WTC11 (cell line): Measurements from ENCODE around the gene CLUH. TPM values are rescaled to one million over a fixed set of nuclear protein-coding genes. Genes with fewer than 3 reads are reported as not detected.

ENCODE experiments used
- ATAC-seq: fragments of 200-7000 bp; cut with Tn5 transposase; 2 replicates; pipeline ENCODE4 v1.10.0; 2021; ENCODE audit warnings: mild to moderate bottlenecking, moderate library complexity
- CTCF ChIA-PET: fragments of 300-600 bp; sonication (Branson Sonifier 250); formaldehyde crosslinking; loops from one replicate; lab custom pipeline; 2021; ENCODE audit warnings: antibody characterized with exemption; lab: Charles Lee
- POLR2A ChIA-PET: fragments of 350-600 bp; sonication (Branson Sonifier 250); formaldehyde crosslinking; loops from one replicate; lab custom pipeline; 2021; ENCODE audit warnings: antibody characterized with exemption; lab: Charles Lee
- DNase-seq: peaks from one replicate; pipeline ENCODE4 v3.0.0; 2021; ENCODE audit warnings: low spot score
- H3K27ac Mint-ChIP-seq: 2 replicates; pipeline ENCODE4 v1.8.0; 2021; ENCODE audit warnings: mixed read lengths
- H3K27me3 Mint-ChIP-seq: 2 replicates; pipeline ENCODE4 v1.8.0; 2021; ENCODE audit warnings: low read depth, mild to moderate bottlenecking, moderate library complexity, mixed read lengths
- H3K36me3 Mint-ChIP-seq: 2 replicates; pipeline ENCODE4 v1.8.0; 2021; ENCODE audit warnings: mixed read lengths
- H3K4me1 Mint-ChIP-seq: 2 replicates; pipeline ENCODE4 v1.8.0; 2022; ENCODE audit warnings: mixed read lengths
- H3K4me3 Mint-ChIP-seq: 2 replicates; pipeline ENCODE4 v1.8.0; 2021; ENCODE audit warnings: mild to moderate bottlenecking, moderate library complexity, mixed read lengths
- H3K9me3 Mint-ChIP-seq: 2 replicates; pipeline ENCODE4 v1.8.0; 2021; ENCODE audit warnings: mixed read lengths
- AFF4 ChIP-seq: sonication (generic); formaldehyde crosslinking; IDR thresholded peaks from 2 replicates; pipeline ENCODE4 v1.8.1; 2023; ENCODE audit warnings: mild to moderate bottlenecking, missing genetic modification reagents, borderline replicate concordance
- ARID4B ChIP-seq: sonication (generic); formaldehyde crosslinking; IDR thresholded peaks from 2 replicates; pipeline ENCODE4 v1.8.0; 2023; ENCODE audit warnings: missing genetic modification reagents, mild to moderate bottlenecking, borderline replicate concordance
- ATF1 ChIP-seq: sonication (generic); formaldehyde crosslinking; IDR thresholded peaks from 2 replicates; pipeline ENCODE4 v1.8.1; 2023; ENCODE audit warnings: mild to moderate bottlenecking, moderate library complexity, missing genetic modification reagents
- E2F1 ChIP-seq: sonication (generic); formaldehyde crosslinking; IDR thresholded peaks from 2 replicates; pipeline ENCODE4 v1.8.0; 2022; ENCODE audit warnings: mild to moderate bottlenecking, missing genetic modification reagents
- RELA ChIP-seq: sonication (generic); formaldehyde crosslinking; IDR thresholded peaks from 2 replicates; pipeline ENCODE4 v1.8.1; 2022; ENCODE audit warnings: missing genetic modification reagents, mild to moderate bottlenecking, borderline replicate concordance
- ZNF317 ChIP-seq: sonication (generic); formaldehyde crosslinking; IDR thresholded peaks from 2 replicates; pipeline ENCODE4 v1.8.1; 2023; ENCODE audit warnings: low read depth, mild to moderate bottlenecking, moderate library complexity, missing genetic modification reagents, borderline replicate concordance
- ZNF396 ChIP-seq: fragments of 250-450 bp; sonication (Bioruptor Pico); IDR thresholded peaks from 2 replicates; pipeline ENCODE4 v1.8.0; 2021; ENCODE audit warnings: mild to moderate bottlenecking, moderate library complexity, borderline replicate concordance
- ZSCAN18 ChIP-seq: fragments of 250-450 bp; sonication (Bioruptor Pico); IDR thresholded peaks from 2 replicates; pipeline ENCODE4 v2.1.2; 2022; ENCODE audit warnings: mild to moderate bottlenecking, moderate library complexity
- total RNA-seq: library from RNA; stranded (reverse); gene quantifications from 3 replicates; pipeline ENCODE4 v1.2.3, GENCODE V29; 2021
- TF ChIP-seq, protein P1 (sequence below): sonication (generic); formaldehyde crosslinking; conservative IDR thresholded peaks from 2 replicates; pipeline ENCODE4 v1.8.1; 2022; ENCODE audit warnings: mild to moderate bottlenecking, missing genetic modification reagents

Gene CLUH
- total RNA-seq, 1 experiment from 2014 or later = 105 TPM

DNA sequence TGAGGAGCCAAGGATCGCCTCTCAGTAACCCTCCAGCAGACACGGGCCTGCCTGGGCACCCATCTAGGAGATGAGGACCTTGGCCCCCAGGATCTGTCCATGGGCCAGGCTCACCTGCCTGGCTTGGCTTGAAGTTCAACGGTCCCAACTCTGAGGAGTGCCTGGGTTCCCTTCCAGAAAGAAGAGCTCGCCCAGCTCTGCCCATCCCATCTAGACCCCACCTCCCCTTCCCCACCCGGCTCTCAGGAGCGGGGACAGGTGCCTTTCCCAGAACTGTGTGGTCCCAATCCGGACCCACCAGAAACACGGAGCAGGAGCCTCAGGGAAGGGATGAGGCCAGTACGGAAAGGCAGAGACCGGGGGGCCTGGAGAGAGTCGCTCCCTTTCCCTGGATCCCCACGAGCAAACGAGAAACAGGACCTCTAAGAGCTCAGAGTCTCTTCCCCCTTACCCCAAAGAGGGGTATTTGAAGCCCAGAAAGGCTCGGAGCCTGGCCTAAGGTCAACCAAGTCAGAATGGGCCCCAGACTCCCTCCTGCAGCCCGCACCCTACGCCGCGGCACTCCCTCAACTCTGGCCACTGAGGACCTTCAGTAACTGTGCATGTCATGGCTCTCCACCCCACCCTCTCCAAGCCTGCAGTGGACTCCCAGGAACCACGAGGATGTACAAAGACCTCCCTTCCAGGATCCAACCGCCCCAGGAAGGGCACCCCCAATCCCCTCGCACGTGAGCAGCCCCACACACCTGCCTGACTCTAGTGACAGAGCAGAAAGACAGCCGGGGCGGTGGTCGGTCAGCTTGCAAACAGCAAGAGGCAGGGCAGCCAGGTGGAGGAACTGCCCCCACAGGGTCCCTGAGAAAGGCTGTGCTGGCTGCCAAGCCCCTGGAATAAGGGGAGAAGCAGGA lies 5.4 kb downstream of the CLUH start:
- Mint-ChIP-seq H3K4me3 (no peak overlapping the region), H3K36me3 (peaks cover 12% of the 10 kb centered on the region), H3K27ac (peak overlapping the region; percentile 57)

More for the DNA sequence above, 5.4 kb downstream of the CLUH start:
- ChIA-PET CTCF (interaction anchor here (1.0 to 1.7 kb wide), 6 partner anchors 10 to 354 kb away, joined by 3 to 6 read pairs (median 4); no protein-coding TSS in a partner anchor), POLR2A (no interaction called here)
- Mint-ChIP-seq H3K27me3 (no peaks in the 10 kb centered on the region; the same call in 1 of the 2 replicates), H3K9me3 (no peaks in the 10 kb centered on the region), H3K4me1 (peaks cover 43% of the 10 kb centered on the region)
- DNase-seq = peak; percentile 12
- no peak for ATAC-seq
- TF ChIP-seq AFF4 (CRISPR knock-in tag) (no peak), ATF1 (CRISPR knock-in tag) (no peak), ZSCAN18 (no peak), E2F1 (CRISPR knock-in tag) (no peak), ZNF396 (CRISPR knock-in tag) (no peak), ZNF317 (no peak), ARID4B (no peak), RELA (CRISPR knock-in tag) (no peak)
- TF ChIP-seq, protein P1, sequence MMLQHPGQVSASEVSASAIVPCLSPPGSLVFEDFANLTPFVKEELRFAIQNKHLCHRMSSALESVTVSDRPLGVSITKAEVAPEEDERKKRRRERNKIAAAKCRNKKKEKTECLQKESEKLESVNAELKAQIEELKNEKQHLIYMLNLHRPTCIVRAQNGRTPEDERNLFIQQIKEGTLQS (CRISPR knock-in tag) = no peak
